Chondrocyte (in vitro differentiated cells): ENCODE data around the gene ID1. TPM values are rescaled to one million over a fixed set of nuclear protein-coding genes. Genes with fewer than 3 reads are reported as not detected.
A peak's percentile ranks its signal among the peaks of the same experiment; 100 is the strongest.
"Not testable (repeated sequence)": the region's sequence is repeated elsewhere in the genome, so short reads cannot be mapped to it uniquely, and the experiment has no call there.

Experiments used
- DNase-seq: peaks from one replicate; pipeline ENCODE4 v3.0.0; 2021; ENCODE audit warnings: mixed read lengths, low spot score
- H3K27ac Mint-ChIP-seq: one replicate; pipeline ENCODE4 v1.8.0; 2021; ENCODE audit warnings: mild to moderate bottlenecking, moderate library complexity, mixed read lengths; ENCODE audit not compliant: unreplicated experiment
- H3K27me3 Mint-ChIP-seq: 2 replicates; pipeline ENCODE4 v1.8.0; 2021; ENCODE audit warnings: low read depth, mixed read lengths
- H3K36me3 Mint-ChIP-seq: 2 replicates; pipeline ENCODE4 v1.8.0; 2021; ENCODE audit warnings: low read depth, mixed read lengths
- H3K4me1 Mint-ChIP-seq: 2 replicates; pipeline ENCODE4 v1.8.0; 2021; ENCODE audit warnings: low read depth, mild to moderate bottlenecking, mixed read lengths
- H3K4me3 Mint-ChIP-seq: one replicate; pipeline ENCODE4 v1.8.0; 2021; ENCODE audit warnings: mild to moderate bottlenecking, moderate library complexity, mixed read lengths; ENCODE audit not compliant: unreplicated experiment
- H3K9me3 Mint-ChIP-seq: 2 replicates; pipeline ENCODE4 v1.8.0; 2021; ENCODE audit warnings: low read depth, mixed read lengths
- CTCF ChIP-seq: fragments of 200-600 bp; sonication (generic); IDR thresholded peaks from 2 replicates; pipeline ENCODE4 v1.5.0; 2021; ENCODE audit warnings: antibody characterized with exemption, mild to moderate bottlenecking, moderate library complexity
- total RNA-seq: library from RNA; stranded (reverse); gene quantifications from 3 replicates; pipeline ENCODE4 v1.2.1, GENCODE V29; 2021

The ID1 gene
- total RNA-seq, 1 donor from 2014 or later = 9.0 TPM

GRCh38 chr20:31594558-31595379 is 10.3 kb upstream of the ID1 start:
- Mint-ChIP-seq H3K27me3 (no peaks in the 10 kb centered on the region), H3K4me1 (peaks cover 31% of the 10 kb centered on the region), H3K4me3 (no peak overlapping the region), H3K36me3 (no peaks in the 10 kb centered on the region), H3K9me3 (no peaks in the 10 kb centered on the region), H3K27ac (peak overlapping the region; percentile 35)
- no peak for DNase-seq
- TF ChIP-seq CTCF = no peak

- no peaks in the 10 kb centered on the region for H3K36me3 Mint-ChIP-seq
- H3K4me1 Mint-ChIP-seq = peaks cover 31% of the 10 kb centered on the region
- H3K4me3 Mint-ChIP-seq = no peak overlapping the region
- no peaks in the 10 kb centered on the region for H3K9me3 Mint-ChIP-seq
- H3K27me3 Mint-ChIP-seq = no peaks in the 10 kb centered on the region
- DNase-seq = no peak
- peak overlapping the region; percentile 76 for H3K27ac Mint-ChIP-seq
- TF ChIP-seq CTCF = no peak
These were observed 9.8 kb upstream of the ID1 start for GRCh38 chr20:31595380-31595653.

- DNase-seq = peak; percentile 93
- Mint-ChIP-seq H3K9me3 (no peaks in the 10 kb centered on the region), H3K27me3 (no peaks in the 10 kb centered on the region), H3K27ac (peak overlapping the region; percentile 76), H3K36me3 (no peaks in the 10 kb centered on the region), H3K4me3 (no peak overlapping the region), H3K4me1 (peaks cover 31% of the 10 kb centered on the region)
- TF ChIP-seq CTCF = no peak
These were observed 9.3 kb upstream of the ID1 start for GRCh38 chr20:31595654-31596411.

GRCh38 chr20:31596412-31596715 is 8.7 kb upstream of the ID1 start:
- DNase-seq, H3K4me3 Mint-ChIP-seq, H3K36me3 Mint-ChIP-seq, H3K9me3 Mint-ChIP-seq, H3K27me3 Mint-ChIP-seq: not testable (repeated sequence)
- H3K4me1 Mint-ChIP-seq = peaks cover 31% of the 10 kb centered on the region
- H3K27ac Mint-ChIP-seq = peak overlapping the region; percentile 76

GRCh38 chr20:31596831-31597480 is 8.1 kb upstream of the ID1 start:
- Mint-ChIP-seq H3K27ac (no peak overlapping the region), H3K27me3 (no peaks in the 10 kb centered on the region)
- TF ChIP-seq CTCF = no peak

More at GRCh38 chr20:31596831-31597480, 8.1 kb upstream of the ID1 start:
- H3K9me3 Mint-ChIP-seq = no peaks in the 10 kb centered on the region
- H3K4me1 Mint-ChIP-seq = peaks cover 31% of the 10 kb centered on the region
- DNase-seq = no peak
- H3K36me3 Mint-ChIP-seq = no peaks in the 10 kb centered on the region
- H3K4me3 Mint-ChIP-seq = no peak overlapping the region
